GM18517 (cell line): ENCODE results near the gene BCCIP.

ENCODE experiments used
- ATAC-seq: cut with Tn5 transposase; IDR thresholded peaks from one replicate; pipeline ENCODE4 v1.9.1; 2021; ENCODE audit warnings: mild to moderate bottlenecking, moderate library complexity; ENCODE audit not compliant: unreplicated experiment

The BCCIP gene

GRCh38 chr10:125822878-125823662, at the start of gene BCCIP, which contains the start of gene UROS:
Gene BCCIP, plus strand, starts transcription at chr10:125823546. Its CDS starts 12 bp downstream, at chr10:125823558.
Gene UROS, minus strand, starts transcription at chr10:125823258. Its CDS starts 6,759 bp downstream, at chr10:125816499.
- ATAC-seq: peak; percentile 71

GRCh38 chr10:125773687-125774543, 49.4 kb upstream of the BCCIP start:
- ATAC-seq: no peak

GRCh38 chr10:125774581-125775191, 48.7 kb upstream of the BCCIP start:
- ATAC-seq: no peak

- no peak for ATAC-seq
Observed at GRCh38 chr10:125775491-125776106, 47.7 kb upstream of the BCCIP start, which contains the start of gene MMP21. Gene MMP21, minus strand, starts transcription at chr10:125775821. Its CDS starts 0 bp downstream, at chr10:125775821.

GRCh38 chr10:125777806-125778205, 45.5 kb upstream of the BCCIP start:
- no peak for ATAC-seq

GRCh38 chr10:125778556-125778955, 44.8 kb upstream of the BCCIP start:
- ATAC-seq: no peak

GRCh38 chr10:125779403-125780327, 43.7 kb upstream of the BCCIP start:
- no peak for ATAC-seq

- no peak for ATAC-seq
Observed at GRCh38 chr10:125781374-125781773, 42.0 kb upstream of the BCCIP start.

GRCh38 chr10:125782054-125782453, 41.3 kb upstream of the BCCIP start:
- no peak for ATAC-seq

- ATAC-seq: no peak
Observed at GRCh38 chr10:125782616-125783015, 40.7 kb upstream of the BCCIP start.

GRCh38 chr10:125783408-125783807, 39.9 kb upstream of the BCCIP start:
- no peak for ATAC-seq

GRCh38 chr10:125783957-125784356, 39.4 kb upstream of the BCCIP start:
- peak; percentile 93 for ATAC-seq

GRCh38 chr10:125785791-125786190, 37.6 kb upstream of the BCCIP start:
- ATAC-seq: no peak

GRCh38 chr10:125788156-125789034, 35.0 kb upstream of the BCCIP start:
- no peak for ATAC-seq

- no peak for ATAC-seq
Observed at GRCh38 chr10:125792342-125793300, 30.7 kb upstream of the BCCIP start.

GRCh38 chr10:125795128-125795527, 28.2 kb upstream of the BCCIP start:
- no peak for ATAC-seq

GRCh38 chr10:125795637-125796190, 27.6 kb upstream of the BCCIP start:
- ATAC-seq: no peak
